ENCODE results near the gene BTG2. TPM values are rescaled to one million over a fixed set of nuclear protein-coding genes. Genes with fewer than 3 reads are reported as not detected.

Gene BTG2
- total RNA-seq, 1 experiment from 2014 or later: 24.2 TPM

DNA sequence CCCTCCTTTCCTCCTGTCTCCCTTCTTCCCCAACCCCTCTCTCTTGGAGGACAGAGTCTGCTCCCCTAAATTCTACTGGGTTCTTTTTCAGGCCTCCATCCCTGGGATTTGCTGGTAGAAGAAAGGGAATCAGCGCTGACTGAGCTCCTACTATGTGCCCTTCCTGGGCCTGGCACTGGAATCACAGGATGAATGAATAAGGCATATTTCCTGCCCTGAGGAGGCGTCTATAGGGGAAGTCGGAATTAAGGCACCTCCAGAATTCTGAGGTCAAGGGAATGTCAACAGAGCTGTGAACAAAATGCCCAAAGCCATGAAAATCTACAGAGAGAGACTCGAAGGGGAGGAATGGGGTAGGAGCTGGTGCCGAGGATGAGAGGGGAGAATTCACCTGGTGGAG is 17.4 kb upstream of the BTG2 start (continued):
- TF ChIP-seq, protein P1, sequence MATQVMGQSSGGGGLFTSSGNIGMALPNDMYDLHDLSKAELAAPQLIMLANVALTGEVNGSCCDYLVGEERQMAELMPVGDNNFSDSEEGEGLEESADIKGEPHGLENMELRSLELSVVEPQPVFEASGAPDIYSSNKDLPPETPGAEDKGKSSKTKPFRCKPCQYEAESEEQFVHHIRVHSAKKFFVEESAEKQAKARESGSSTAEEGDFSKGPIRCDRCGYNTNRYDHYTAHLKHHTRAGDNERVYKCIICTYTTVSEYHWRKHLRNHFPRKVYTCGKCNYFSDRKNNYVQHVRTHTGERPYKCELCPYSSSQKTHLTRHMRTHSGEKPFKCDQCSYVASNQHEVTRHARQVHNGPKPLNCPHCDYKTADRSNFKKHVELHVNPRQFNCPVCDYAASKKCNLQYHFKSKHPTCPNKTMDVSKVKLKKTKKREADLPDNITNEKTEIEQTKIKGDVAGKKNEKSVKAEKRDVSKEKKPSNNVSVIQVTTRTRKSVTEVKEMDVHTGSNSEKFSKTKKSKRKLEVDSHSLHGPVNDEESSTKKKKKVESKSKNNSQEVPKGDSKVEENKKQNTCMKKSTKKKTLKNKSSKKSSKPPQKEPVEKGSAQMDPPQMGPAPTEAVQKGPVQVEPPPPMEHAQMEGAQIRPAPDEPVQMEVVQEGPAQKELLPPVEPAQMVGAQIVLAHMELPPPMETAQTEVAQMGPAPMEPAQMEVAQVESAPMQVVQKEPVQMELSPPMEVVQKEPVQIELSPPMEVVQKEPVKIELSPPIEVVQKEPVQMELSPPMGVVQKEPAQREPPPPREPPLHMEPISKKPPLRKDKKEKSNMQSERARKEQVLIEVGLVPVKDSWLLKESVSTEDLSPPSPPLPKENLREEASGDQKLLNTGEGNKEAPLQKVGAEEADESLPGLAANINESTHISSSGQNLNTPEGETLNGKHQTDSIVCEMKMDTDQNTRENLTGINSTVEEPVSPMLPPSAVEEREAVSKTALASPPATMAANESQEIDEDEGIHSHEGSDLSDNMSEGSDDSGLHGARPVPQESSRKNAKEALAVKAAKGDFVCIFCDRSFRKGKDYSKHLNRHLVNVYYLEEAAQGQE (IDR thresholded peaks at IDR 0.05; ENCODE audit: low read depth): no peak
- TF ChIP-seq SP1 (IDR thresholded peaks at IDR 0.05; ENCODE audit: low read depth) (no peak), EZH2phosphoT487 (IDR thresholded peaks at IDR 0.05; ENCODE audit: borderline replicate concordance) (no peak), RAD21 (IDR thresholded peaks at IDR 0.05; ENCODE audit: low read depth) (no peak), ZFX (IDR thresholded peaks at IDR 0.05) (no peak), YY1 (IDR thresholded peaks at IDR 0.05; ENCODE audit: extremely low read depth, insufficient replicate concordance, low read depth, low read length) (no peak)

DNA sequence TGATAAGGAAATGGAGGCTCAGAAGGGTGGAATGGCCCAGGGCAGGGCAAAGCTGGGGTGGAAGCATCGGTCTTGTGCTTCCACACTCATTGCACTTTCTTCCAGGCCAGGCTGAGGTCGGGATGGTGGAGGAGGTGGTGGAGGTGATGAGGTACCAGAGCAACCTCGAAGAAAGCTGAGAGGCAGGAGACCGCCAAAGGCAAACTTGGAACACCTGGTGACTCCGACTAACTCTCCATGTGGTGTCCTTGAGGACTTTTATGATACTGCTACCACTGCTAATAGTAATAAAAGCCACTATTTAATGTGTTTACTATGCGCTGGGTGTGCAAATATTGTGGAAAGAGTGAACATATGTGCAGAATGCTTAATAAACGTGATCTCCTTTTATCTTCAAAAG is 16.9 kb upstream of the BTG2 start:
- intact Hi-C loops (cut with micrococcal nuclease): no loop called here
- ChIA-PET CTCF (interaction anchor here (2.7 to 4.1 kb wide), 2 partner anchors 15 to 21 kb away, joined by 6 to 17 read pairs; no protein-coding TSS in a partner anchor), RAD21 (ENCODE audit: low non-redundant PET in 1 of 2, low total read pairs in 2 of 2, uncharacterized antibody in 2 of 2, unreplicated experiment in 2 of 2) (no interaction called here), POLR2A (interaction anchor here (1.6 kb wide), 1 partner anchor 18 kb away, joined by 3 read pairs; no protein-coding TSS in a partner anchor)
- Histone ChIP-seq H3K4me2 (ENCODE audit: low read length) (no peak overlapping the region), H3K4me1 (ENCODE audit: control insufficient read depth in 1 of 2, insufficient read depth in 2 of 2, low read length in 2 of 2) (peaks cover 19 to 34% of the 10 kb centered on the region in 2 experiments), H3K9me2 (ENCODE audit: insufficient read depth) (no peaks in the 10 kb centered on the region), H3K9ac (ENCODE audit: low read length) (no peak overlapping the region), H3K79me2 (ENCODE audit: insufficient read depth, low read length) (no peaks in the 10 kb centered on the region), H3K9me3 (ENCODE audit: control insufficient read depth in 1 of 2, insufficient read depth in 1 of 2, low read depth in 1 of 2, low read length in 2 of 2) (no peaks in the 10 kb centered on the region), H4K20me1 (ENCODE audit: insufficient read depth) (no peaks in the 10 kb centered on the region), H3K27me3 (ENCODE audit: insufficient read depth, low read length) (no peaks in the 10 kb centered on the region), H3K27ac (ENCODE audit: low read depth, low read length) (no peak overlapping the region), H2AFZ (ENCODE audit: low read depth, low read length, poor library complexity, severe bottlenecking) (no peak overlapping the region), H3K36me3 (ENCODE audit: control insufficient read depth in 1 of 2, insufficient read depth in 2 of 2, low read length in 2 of 2) (no peaks in the 10 kb centered on the region), H3K4me3 (replicated peaks in 1 of 2; ENCODE audit: low read depth in 1 of 2, low read length in 2 of 2) (no peak overlapping the region)
- BruUV-seq (replicated peaks): no TSS peak
- DNase-seq (ENCODE audit: low read depth, low spot score): no peak
- no peak for ATAC-seq
- TF ChIP-seq SP1 (IDR thresholded peaks at IDR 0.05; ENCODE audit: low read depth): no peak
- TF ChIP-seq CBX3 (IDR thresholded peaks at IDR 0.05; ENCODE audit: low read depth): no peak
- TF ChIP-seq TCF7L2 (IDR thresholded peaks at IDR 0.05; ENCODE audit: borderline replicate concordance, extremely low read depth, insufficient read depth, insufficient read length): no peak
- TF ChIP-seq, protein P1 (IDR thresholded peaks at IDR 0.05; ENCODE audit: low read depth): no peak
- no peak for TF ChIP-seq ZFX (IDR thresholded peaks at IDR 0.05)
- no peak for TF ChIP-seq FOSL1 (IDR thresholded peaks at IDR 0.05; ENCODE audit: low read depth)
- no peak for TF ChIP-seq RAD21 (IDR thresholded peaks at IDR 0.05; ENCODE audit: low read depth)
- TF ChIP-seq SRF (IDR thresholded peaks at IDR 0.05; ENCODE audit: low read depth): no peak
- TF ChIP-seq CEBPB (IDR thresholded peaks at IDR 0.05; ENCODE audit: low read depth): no peak
- TF ChIP-seq JUND (IDR thresholded peaks at IDR 0.05): no peak
- TF ChIP-seq ATF3 (IDR thresholded peaks at IDR 0.05): no peak
- TF ChIP-seq, protein P2, sequence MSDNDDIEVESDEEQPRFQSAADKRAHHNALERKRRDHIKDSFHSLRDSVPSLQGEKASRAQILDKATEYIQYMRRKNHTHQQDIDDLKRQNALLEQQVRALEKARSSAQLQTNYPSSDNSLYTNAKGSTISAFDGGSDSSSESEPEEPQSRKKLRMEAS (IDR thresholded peaks at IDR 0.05): no peak
- TF ChIP-seq EZH2phosphoT487 (IDR thresholded peaks at IDR 0.05; ENCODE audit: borderline replicate concordance): no peak
- TF ChIP-seq CTCF (IDR thresholded peaks at IDR 0.05 in 2 of 3, conservative IDR thresholded peaks at IDR 0.05 in 1 of 3; ENCODE audit: borderline replicate concordance in 1 of 3, insufficient read depth in 1 of 3, low read depth in 2 of 3, low read length in 2 of 3): no peak
- TF ChIP-seq ZNF274 (IDR thresholded peaks at IDR 0.05; ENCODE audit: low read depth, low read length): no peak
